HG03460 (cell line): ENCODE measurements around the gene HSDL2.

Experiments
- ATAC-seq: cut with Tn5 transposase; IDR thresholded peaks from one replicate; pipeline ENCODE4 v1.9.1; 2021; ENCODE audit not compliant: unreplicated experiment

Gene HSDL2

DNA sequence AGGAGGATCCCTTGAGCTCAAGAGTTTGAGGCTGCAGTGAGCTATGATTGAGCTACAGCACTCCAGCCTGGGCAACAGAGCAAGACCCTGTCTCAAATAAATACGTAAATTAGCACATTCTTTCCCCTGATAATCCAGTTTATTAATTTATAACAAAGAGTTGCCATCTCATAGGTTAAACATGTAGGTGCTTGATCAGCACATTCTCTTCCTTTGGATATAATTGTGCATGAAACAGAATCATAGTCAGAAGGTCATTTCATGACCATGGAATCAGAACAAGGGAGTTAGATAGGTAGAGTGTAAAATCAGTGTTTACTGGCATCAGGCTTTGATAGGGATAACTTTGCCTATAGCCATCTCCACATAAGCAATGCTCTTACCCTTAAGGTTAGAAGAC lies 63.7 kb downstream of the HSDL2 start:
- no peak for ATAC-seq

GRCh38 chr9:112445196-112445595 lies 65.3 kb downstream of the HSDL2 start:
- ATAC-seq, result no peak

GRCh38 chr9:112446080-112446479 lies 66.2 kb downstream of the HSDL2 start:
- ATAC-seq, result no peak

- ATAC-seq, result no peak
Measured at GRCh38 chr9:112446526-112446925, 66.6 kb downstream of the HSDL2 start.

DNA sequence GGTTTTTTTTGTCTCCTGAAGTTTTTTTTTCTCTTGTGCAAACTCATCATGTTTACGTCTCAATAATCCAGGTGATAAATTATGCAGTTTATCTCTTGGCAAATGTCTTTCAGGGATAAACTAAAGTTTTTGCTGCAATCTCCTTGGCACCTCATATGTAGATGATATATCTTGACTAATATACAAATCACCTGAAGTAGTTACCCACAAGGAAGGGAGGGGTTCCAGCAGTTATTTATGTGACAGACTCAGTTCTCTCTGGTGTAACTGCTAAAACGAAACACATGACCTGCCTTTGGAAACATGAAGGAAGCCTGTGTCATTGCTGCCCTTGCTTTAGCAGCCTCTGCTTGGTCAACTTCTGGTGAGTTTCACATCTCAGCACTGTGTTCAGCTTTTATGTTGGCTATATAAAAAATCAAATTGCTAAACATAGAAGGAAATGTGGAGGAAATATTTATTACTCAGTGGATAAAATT lies 67.4 kb downstream of the HSDL2 start:
- no peak for ATAC-seq

DNA sequence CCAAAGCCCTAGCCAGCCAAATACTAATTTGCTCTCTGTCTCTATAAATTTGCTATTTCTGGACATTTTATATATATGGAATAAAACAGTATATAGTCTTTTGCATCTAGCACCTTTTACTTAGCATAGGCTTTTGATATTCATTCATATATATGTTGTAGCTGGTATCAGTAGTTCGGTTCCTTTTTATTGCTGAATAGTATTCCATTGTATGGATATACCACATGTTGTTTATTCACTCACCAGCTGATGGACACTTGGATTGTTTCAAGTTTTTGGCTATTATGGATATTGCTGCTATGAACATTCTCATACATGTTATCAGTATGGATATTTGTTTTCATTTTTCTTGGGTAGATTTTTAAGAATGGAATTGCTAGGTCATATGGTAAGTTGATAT lies 82.9 kb downstream of the HSDL2 start:
- no peak for ATAC-seq

DNA sequence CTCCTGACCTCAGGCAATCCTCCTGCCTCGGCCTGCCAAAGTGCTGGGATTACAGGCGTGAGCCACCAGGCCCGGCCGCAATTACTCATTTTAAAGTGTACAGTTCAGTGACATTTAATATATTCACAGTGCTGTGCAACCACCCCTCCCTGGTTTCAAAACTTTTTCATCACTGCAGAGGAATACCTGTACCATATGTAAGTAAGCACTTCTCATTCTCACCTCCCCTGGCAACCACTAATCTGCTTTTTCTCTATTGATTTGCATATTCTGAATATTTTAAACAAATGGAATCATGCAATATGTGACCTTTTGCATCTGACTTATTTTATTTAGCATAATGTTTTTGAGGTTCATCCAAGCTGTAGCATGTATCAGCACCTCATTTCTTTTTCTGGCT lies 85.4 kb downstream of the HSDL2 start:
- no peak for ATAC-seq

DNA sequence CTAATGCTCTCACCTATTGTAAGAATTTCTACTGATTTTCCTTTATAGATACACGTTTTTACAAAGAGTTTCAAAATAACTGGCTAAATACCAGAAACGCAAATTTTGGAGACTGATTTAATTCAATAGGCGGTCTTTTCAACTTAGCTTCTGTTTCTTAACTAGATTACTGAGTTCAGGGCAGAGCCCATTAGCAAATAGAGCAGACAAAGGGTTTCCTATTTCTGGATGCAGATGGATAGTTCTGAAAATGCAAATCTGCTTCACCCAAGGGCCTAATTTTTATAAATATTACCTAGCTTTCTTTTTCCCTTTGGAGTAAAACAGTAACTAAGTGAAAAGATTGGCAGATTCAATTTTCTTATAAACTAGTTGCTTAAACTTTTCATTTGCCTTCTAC lies 93.1 kb downstream of the HSDL2 start:
- no peak for ATAC-seq

- ATAC-seq, result no peak
Measured at GRCh38 chr9:112473986-112474385, 94.1 kb downstream of the HSDL2 start.

GRCh38 chr9:112475318-112475717 lies 95.4 kb downstream of the HSDL2 start:
- no peak for ATAC-seq

GRCh38 chr9:112477330-112477729 lies 97.4 kb downstream of the HSDL2 start:
- ATAC-seq, result no peak

DNA sequence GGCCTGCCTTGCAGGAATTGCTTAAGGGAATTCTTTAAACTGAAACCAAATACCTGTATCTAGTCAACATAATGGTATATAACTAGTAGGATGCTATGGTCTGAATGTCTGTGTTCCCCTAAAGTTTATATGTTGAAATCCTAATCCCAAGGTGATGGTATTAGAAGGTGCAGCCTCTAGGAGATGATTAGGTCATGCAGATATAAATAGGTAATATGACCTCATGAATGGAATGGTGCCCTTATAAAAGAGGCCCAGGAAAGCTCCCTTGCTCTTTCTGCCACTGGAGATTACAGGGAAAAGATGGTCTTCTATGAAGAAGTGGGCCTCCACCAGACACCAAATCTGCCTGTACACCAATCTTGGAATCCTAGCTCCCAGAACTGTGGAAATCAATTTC lies 99.3 kb downstream of the HSDL2 start:
- no peak for ATAC-seq

- ATAC-seq, result no peak
Measured at GRCh38 chr9:112484607-112485006, 104.7 kb downstream of the HSDL2 start.

GRCh38 chr9:112485574-112485973 lies 105.7 kb downstream of the HSDL2 start:
- ATAC-seq, result no peak

DNA sequence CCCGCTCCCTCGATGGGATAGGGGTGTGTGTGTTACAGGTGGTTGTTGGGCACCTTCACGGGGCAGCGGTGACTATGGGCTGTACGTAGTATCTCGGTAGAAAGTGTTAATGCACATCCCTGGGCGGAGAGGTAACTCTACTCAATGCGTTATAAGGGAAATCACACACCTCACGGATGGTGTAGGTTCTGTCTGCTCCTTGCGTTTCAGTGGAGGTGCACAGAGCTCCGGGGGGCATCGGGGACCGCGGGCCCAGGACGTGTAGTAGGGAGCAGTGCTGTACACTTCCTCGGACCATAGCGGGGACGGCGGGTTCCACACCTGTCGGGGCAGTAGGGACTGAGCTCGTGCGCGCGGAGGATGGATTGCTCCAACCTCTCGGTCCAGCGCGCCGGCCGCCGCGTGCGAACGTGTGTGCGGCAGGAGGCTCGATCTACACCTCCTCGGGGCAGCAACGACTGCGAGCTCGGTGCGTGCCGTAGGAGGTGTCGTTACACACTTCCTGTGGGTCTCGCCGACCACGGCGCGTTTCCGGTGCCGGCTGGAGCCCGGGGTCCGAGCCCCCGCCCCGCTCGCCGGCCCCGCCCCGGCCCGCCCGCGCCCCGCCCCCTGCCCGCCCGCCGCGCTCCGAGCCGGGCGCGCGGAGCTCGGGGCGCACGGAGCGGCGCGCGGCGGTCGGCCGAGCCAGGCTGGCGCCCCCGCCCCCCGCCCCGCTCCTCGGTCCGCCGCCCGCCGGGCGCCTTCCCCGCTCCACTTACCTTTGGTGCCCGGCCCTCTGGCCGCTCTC lies 106.5 kb downstream of the HSDL2 start, which contains the start of gene KIAA1958:
Gene KIAA1958 (plus strand): TSS at position 607 of the 787 bp plus-strand sequence. CDS start 87,254 bp downstream, outside the sequence.
- ATAC-seq, result peak; percentile 87

DNA sequence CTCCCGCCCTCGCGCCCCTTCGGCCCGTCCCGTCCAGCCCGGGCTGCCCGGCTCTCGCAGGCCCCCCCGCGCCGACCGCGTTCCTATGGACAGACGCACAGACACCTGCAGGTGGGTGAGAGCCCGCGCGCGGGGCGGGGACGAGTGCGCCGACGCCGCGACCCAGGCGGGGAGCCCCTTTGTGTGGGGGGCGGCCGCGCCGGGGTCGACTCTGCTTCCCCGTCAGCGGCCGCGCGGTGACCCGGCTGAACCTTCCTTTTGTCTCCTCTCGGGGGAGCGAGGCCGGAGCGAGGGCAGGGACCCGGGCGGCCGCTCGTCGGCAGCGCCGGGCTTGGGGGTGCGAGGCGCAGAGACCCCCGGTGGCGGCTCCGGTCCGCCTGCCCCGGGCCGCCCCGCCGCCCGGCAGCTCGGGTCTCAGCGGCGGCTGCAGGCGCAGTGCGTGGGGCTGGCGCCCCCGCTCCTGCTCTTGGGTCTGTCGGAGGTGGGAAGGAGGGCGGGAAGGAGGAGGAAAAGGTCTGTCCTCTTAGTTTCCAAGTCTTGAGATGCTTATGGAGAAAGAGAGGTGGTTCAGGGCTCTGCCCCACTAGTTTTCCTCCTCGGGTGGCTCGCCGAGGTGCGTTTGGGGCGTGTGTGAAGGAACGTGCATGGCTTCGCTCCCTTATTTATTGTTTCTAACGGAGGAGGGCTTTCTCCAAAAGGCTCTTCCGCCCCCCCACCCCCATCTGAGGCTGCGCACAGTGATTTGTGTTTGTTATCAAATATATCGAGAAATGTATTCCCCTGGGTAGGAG lies 107.3 kb downstream of the HSDL2 start:
- ATAC-seq, result peak; percentile 33

DNA sequence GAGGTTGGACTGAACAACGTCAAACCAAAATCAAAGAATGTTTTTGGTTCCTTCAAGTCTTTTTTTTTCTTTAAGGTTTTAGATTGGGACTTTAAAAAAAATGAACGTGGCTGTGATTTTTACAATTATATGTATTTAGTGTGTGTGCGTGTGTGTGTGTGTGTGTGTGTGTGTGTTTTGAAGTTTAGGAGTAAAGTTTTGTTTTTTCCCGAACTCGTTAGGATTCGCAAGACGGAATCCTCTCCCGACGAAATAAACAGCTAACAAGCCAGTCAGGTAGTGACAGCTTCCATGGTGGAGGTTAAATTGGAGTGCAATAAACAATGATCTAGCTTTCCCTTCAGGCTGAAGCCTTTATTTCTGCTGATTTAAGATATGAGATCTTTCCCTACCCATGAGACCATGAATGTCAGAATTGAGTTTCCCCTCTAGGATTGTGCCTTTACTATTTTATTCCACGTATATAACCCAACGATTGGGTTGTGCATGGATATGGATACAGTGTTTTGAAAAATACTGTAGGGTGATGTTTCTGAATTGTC lies 108.0 kb downstream of the HSDL2 start:
- no peak for ATAC-seq

DNA sequence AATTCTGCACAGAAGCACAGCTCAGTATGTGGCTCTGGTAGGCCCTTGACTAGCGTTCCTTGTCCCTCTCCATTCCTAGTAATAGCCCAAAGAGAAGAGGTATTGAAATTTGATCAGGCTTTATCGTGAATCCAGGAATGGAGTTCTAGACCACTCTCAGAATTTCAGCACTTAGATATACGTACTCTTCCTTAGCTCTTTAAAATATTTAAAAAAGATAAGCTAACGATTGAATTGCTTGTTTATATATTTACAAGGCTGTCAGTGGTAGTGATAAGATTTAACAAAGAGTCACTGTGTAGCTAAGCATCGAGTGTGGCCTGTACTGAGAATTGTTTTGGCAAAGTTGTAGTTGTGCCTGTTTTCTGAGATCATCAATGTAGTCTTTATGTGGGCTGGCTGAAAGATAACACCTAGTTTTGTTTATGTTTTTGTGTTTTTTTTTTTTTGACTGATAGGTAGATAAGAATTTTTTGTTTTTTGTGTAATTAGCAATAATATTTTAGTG lies 109.2 kb downstream of the HSDL2 start:
- ATAC-seq, result no peak

- no peak for ATAC-seq
Measured at GRCh38 chr9:112489876-112490666, 110.2 kb downstream of the HSDL2 start.

- ATAC-seq, result no peak
Measured at GRCh38 chr9:112493393-112494137, 113.7 kb downstream of the HSDL2 start.
